ENCODE measurements around the gene CD2.

The CD2 gene

GRCh38 chr1:116754198-116754977, at the start of gene CD2:
CD2 (plus strand) TSS chr1:116754430; CDS start chr1:116754493, 63 bp downstream.
- DNase-seq (ENCODE audit: low spot score), result no peak

GRCh38 chr1:116706123-116706522, 48.1 kb upstream of the CD2 start:
- DNase-seq (ENCODE audit: low spot score), result no peak

- no peak for DNase-seq (ENCODE audit: low spot score)
Observed at GRCh38 chr1:116706841-116707240, 47.4 kb upstream of the CD2 start.

GRCh38 chr1:116708255-116708900, 45.9 kb upstream of the CD2 start:
- DNase-seq (ENCODE audit: low spot score), result no peak

GRCh38 chr1:116709666-116710167, 44.5 kb upstream of the CD2 start:
- DNase-seq (ENCODE audit: low spot score), result no peak

- no peak for DNase-seq (ENCODE audit: low spot score)
Observed at GRCh38 chr1:116710420-116711262, 43.6 kb upstream of the CD2 start.

- DNase-seq (ENCODE audit: low spot score), result no peak
Observed at GRCh38 chr1:116711263-116711840, 42.9 kb upstream of the CD2 start.

- no peak for DNase-seq (ENCODE audit: low spot score)
Observed at GRCh38 chr1:116712510-116712909, 41.7 kb upstream of the CD2 start.

GRCh38 chr1:116713474-116713873, 40.8 kb upstream of the CD2 start:
- no peak for DNase-seq (ENCODE audit: low spot score)

- DNase-seq (ENCODE audit: low spot score), result no peak
Observed at GRCh38 chr1:116716391-116716790, 37.8 kb upstream of the CD2 start.

- DNase-seq (ENCODE audit: low spot score), result no peak
Observed at GRCh38 chr1:116717318-116717717, 36.9 kb upstream of the CD2 start.

- no peak for DNase-seq (ENCODE audit: low spot score)
Observed at GRCh38 chr1:116720364-116721038, 33.7 kb upstream of the CD2 start.

- DNase-seq (ENCODE audit: low spot score), result no peak
Observed at GRCh38 chr1:116721039-116721405, 33.2 kb upstream of the CD2 start.

GRCh38 chr1:116721451-116722007, 32.7 kb upstream of the CD2 start:
- DNase-seq (ENCODE audit: low spot score), result no peak

- no peak for DNase-seq (ENCODE audit: low spot score)
Observed at GRCh38 chr1:116722016-116722838, 32.0 kb upstream of the CD2 start.

- DNase-seq (ENCODE audit: low spot score), result peak; percentile 52
Observed at GRCh38 chr1:116724765-116725375, 29.4 kb upstream of the CD2 start.

- peak; percentile 6 for DNase-seq (ENCODE audit: low spot score)
Observed at GRCh38 chr1:116725798-116726197, 28.4 kb upstream of the CD2 start.

GRCh38 chr1:116726872-116727820, 27.1 kb upstream of the CD2 start:
- DNase-seq (ENCODE audit: low spot score), result no peak

- no peak for DNase-seq (ENCODE audit: low spot score)
Observed at GRCh38 chr1:116731439-116731838, 22.8 kb upstream of the CD2 start.
